Stimulated activated CD4-positive, alpha-beta T cell treated with anti-CD3 and anti-CD28 coated beads, Interleukin-12 subunit alpha, Interleukin-12 subunit beta, amount 100 ng/mL, for 4 hours (primary cell): ENCODE data around the gene ADM2.

Source experiments
- DNase-seq: peaks from one replicate; pipeline ENCODE4 v3.0.0-alpha.2; 2020

ADM2 gene

GRCh38 chr22:50469377-50470305 is 11.7 kb upstream of the ADM2 start:
- DNase-seq = peak; percentile 87

DNA sequence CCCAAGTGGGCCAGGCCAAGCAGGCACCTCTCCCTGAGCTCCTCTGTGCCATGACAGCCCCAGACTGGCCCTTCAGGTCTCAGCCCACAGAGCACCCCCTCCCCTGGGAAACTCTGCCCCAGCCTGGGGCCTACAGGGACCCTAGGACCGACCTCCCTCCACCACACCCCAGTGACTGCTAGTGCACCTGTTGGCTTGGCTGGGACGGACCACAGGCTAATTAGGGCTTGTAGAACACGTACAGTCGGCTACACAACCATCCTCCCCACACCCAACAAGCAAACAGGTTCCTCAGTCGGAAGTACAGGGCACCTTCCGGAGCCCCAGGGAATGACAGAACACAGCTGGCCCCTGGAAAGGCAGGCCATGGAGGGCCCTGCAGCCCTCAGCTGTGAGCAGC is 10.9 kb upstream of the ADM2 start:
- DNase-seq = no peak

GRCh38 chr22:50471197-50471847 is 10.0 kb upstream of the ADM2 start:
- DNase-seq = no peak

DNA sequence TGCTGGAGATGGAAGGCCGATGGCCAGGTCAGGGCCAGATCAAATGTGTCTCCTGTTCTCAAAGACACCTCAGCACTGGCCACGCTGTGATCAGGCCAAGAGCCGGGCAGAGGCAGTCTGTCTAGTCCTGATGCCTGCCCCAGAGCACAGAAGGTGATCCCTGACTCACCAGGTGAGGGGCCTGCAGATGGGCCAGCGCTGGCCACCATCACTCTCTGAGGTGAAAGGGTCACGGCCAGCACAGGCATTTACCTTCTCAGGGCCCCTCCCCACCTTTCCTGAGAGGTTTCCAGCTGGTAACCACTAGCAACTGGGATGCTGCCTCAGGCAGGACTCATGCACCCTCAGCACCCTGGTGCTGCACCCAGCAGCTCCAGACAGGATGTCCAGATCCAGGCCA is 9.4 kb upstream of the ADM2 start:
- no peak for DNase-seq

- peak; percentile 30 for DNase-seq
Observed at GRCh38 chr22:50473088-50473487, 8.3 kb upstream of the ADM2 start.

- DNase-seq = peak; percentile 24
Observed at GRCh38 chr22:50473855-50474671, 7.3 kb upstream of the ADM2 start.

DNA sequence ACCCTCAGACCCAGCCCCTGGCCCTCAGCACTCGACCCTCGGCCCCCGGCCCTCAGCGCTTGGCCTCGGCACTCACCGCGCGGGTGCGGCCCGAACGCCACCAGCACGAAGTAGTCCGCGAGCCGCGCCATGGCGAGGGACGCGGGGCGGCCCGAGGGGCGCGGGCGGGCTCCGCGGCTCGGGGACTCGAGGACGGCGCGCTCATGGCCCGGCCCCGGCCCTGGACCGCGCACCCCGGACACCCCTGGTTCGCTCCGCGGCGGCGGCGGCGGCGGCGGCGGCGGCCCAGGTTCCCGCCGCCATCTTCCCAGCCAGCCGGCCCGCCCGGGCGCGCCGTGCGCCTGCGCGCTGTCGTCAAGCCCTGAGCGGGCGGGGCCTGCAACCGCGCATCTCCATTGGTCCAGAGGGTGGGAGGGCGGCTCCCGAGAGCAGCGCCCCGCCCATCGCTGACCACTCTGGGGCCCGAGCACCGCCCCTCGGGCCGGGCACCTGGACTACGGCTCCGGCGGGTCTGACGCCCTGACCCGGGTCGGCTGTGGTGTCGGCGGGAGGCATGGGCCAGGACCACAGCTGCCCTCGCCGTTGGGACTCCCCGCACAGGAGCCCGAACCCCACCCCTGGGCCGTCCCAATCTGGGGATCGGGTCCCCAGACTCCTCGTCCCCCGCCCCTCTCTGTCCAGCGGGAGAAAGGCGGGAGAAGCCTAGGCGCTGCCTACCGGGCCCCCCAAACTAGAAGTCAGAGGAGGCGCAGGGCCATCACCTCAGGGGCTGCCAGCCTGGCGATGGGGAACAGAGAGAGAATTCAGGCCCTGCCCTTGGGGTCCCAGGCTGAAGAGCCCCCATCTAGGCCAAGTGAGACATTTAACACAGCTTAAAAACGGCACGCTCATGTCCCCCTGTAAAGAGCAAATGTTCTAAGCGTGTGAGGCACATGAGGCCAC is 6.4 kb upstream of the ADM2 start, which contains the start of gene SBF1:
SBF1 (minus strand) TSS at position 326 of the 942 bp plus-strand sequence; CDS start at position 131, 195 bp downstream.
- peak; percentile 87 for DNase-seq

DNA sequence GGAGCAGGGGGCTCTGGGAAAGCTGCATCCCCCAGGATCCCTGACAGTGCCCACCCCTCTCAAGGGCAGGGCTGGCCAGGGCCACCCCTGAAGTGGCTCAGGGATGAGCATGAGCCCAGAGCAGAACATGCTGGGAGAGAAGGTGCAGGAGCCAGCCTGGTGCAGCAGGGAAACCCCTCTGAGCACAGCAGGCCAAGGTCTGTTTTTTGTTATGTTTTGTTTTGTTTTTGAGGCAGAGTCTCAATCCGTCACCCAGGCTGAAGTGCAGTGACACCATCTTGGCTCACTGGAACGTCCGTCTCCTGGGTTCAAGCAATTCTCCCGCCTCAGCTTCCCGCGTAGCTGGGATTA is 5.7 kb upstream of the ADM2 start:
- DNase-seq = no peak

DNA sequence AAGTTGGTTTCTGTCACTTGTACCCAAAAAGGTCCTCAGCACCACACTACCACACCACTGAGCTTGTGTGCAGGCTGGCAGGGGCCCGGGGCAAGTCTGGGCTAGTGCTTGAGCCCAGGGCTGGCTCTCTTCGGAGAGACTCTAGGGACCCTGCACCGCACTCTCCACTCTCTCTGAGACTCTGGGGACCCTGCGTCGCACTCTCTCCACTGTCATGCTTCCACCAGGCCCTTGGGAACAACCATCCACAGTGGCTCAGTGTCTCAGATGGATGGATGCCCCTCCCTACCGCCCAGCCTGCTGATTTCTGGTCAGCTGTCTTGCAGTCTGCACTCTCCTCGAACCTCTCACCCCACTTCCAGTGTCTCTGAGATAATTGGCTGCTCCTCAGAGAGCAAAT is 4.5 kb upstream of the ADM2 start:
- no peak for DNase-seq

DNA sequence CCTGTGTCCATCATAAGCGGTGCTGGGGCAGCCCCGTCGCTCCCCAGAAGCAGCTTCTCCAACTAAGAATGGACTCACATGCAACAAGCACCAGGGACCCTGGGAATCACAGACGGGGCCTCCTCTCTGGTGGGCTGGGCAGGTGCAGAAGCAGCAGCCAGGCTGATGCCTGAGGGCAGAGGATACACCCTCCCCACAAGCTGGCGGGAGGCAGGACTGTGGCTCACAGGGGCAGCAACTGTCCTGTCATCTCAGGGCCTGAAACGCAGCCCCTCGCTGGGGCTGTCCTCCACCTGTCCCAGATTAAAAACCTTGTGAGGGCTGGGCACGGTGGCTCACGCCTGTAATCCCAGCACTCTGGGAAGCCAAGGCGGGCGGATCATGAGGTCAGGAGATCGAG is 3.4 kb upstream of the ADM2 start:
- DNase-seq = no peak

DNA sequence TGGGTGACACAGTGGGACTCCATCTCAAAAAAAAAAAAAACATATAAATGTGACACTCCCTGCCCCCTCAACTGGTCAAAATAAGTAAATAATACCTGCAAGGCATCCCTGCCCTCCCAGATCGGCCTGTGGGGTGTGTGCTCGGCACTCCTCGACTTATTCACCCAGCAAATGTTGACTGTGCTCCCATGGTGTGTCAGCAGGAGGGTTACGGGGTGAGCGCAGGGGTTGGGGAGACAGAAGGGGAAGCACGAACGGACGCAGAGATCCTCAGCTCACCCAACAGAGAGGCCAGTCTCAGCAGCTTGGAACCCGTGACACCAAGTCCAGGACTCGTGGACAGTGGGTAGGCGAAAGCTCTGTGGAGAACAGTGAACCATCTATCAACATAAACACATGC is 1.6 kb upstream of the ADM2 start:
- DNase-seq = no peak

GRCh38 chr22:50481045-50481439 is 301 bp upstream of the ADM2 start:
- no peak for DNase-seq

- DNase-seq = no peak
Observed at GRCh38 chr22:50482107-50483074, 1.0 kb downstream of the ADM2 start.

DNA sequence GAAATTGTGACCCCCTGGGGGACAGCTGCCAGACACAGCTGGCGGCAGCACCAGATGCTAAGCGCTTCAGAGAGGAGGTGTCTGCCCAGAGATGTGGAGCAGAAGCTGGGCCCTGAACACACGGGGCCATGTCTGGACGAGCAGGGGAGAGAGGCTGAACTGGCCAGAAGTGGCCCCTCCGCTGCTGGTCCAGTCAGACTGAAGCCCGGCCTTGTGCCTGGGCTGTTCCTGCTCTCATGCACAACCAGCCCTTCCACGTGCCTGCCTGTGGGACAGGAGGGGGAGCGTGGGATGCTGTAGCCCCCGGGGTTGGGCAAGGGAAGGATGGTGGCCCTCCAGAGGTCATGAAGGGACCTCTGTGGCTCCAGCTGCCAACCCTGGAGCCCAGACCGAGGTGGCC is 1.8 kb downstream of the ADM2 start:
- DNase-seq = no peak

DNA sequence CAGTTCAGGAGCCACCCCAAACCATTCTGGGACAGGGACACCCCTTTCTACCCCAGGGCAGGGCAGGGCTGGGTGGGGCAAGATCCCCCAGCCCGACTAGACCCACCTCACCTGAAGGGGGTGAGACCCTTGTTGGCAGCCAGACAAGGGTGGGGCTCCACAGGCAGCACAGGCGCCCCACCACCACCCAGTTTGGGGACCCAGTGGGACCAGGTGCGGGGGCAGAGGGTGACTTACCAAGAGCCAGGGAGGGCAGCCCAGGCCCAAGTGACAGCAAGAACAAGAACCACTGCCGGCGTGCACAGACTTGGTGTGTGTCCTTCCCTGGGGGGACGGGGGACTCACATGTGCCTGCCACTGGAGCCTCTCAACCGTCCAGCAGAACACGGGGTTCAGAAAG is 2.2 kb downstream of the ADM2 start:
- no peak for DNase-seq

GRCh38 chr22:50483977-50484853 is 2.9 kb downstream of the ADM2 start:
- DNase-seq = no peak

DNA sequence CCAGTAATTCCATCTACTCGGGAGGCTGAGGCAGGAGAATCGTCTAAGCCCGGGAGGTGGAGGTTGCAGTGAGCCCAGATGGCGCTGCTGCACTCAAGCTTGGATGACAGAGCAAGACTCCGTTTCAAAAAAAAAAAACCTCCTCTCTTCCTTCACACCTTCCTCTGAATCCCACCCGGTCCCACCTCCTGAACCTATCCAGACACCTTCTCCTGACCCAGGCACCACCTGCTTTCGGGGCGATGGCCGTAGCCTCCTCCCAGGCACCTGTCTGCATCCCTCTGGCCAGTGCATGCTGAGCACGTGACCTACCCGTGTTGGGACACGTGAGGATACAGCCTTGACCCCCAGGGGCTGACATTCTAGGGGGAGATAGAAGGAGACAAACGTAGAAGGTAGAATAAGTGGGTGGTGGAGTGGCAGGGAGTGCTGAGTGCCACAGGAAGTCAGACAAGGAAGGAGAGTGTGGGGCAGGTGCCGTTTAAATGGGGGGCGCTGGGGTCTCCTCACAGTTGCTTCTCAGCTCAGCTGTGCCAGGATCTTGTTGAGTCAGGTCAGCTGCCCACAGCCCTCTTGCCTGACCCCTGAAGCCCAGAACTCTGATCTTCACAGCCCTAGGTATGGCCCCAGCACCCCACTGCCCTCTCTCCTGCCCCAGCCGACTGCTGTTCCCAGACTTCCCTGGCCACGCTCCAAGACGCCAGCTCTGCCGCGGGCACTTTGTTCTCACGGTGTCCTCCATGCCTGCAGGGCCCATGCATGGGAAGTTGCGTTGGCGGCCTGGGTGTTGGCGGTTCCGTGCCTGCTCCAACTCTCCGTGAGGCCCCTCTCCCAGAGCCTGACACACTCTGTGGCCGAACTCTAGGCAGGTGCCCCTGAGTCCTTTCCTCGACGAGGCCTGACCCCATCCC is 4.1 kb downstream of the ADM2 start:
- no peak for DNase-seq

GRCh38 chr22:50486561-50487289 is 5.4 kb downstream of the ADM2 start, which contains the start of gene MIOX:
Gene MIOX, plus strand, starts transcription at chr22:50486859. Its CDS starts 39 bp downstream, at chr22:50486898.
- DNase-seq = no peak
